ENCODE data around the gene EEF2K.

Gene EEF2K

GRCh38 chr16:22181426-22181825 lies 24.7 kb upstream of the EEF2K start:
- Histone ChIP-seq H3K36me3 (ENCODE audit: control insufficient read depth, insufficient read depth, low read length) (no peaks in the 10 kb centered on the region), H3K27me3 (ENCODE audit: control insufficient read depth, insufficient read depth, low read length) (no peaks in the 10 kb centered on the region), H3K4me3 (ENCODE audit: low read length) (no peak overlapping the region), H3K9ac (ENCODE audit: low read length) (no peak overlapping the region), H3K4me1 (ENCODE audit: control insufficient read depth, insufficient read depth, low read length) (no peaks in the 10 kb centered on the region), H3K9me3 (ENCODE audit: control insufficient read depth, low read length) (no peaks in the 10 kb centered on the region)

DNA sequence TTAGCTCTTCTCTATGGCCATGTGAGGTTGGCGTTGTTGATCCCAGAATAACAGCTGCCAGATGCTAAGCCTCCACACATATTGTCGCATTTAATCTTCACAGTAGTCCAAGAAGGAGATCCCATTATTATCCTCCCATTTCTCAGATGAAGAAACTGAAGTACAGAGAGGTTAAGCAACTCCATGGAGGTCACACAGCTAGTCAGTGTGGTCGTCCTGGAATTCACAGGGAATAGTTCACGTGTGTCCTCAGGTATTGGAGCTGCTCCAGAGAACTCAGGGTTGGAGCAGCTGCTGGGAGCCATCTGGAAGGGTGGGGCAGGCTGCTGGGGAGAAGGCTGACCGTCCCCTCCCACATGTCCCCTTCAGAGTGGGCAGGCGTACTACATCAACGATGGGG lies 24.2 kb upstream of the EEF2K start:
- Histone ChIP-seq H3K4me1 (ENCODE audit: control insufficient read depth, insufficient read depth, low read length) (no peaks in the 10 kb centered on the region), H3K9ac (ENCODE audit: low read length) (no peak overlapping the region), H3K4me3 (ENCODE audit: low read length) (no peak overlapping the region), H3K27me3 (ENCODE audit: control insufficient read depth, insufficient read depth, low read length) (no peaks in the 10 kb centered on the region), H3K9me3 (ENCODE audit: control insufficient read depth, low read length) (no peaks in the 10 kb centered on the region), H3K36me3 (ENCODE audit: control insufficient read depth, insufficient read depth, low read length) (no peaks in the 10 kb centered on the region)

DNA sequence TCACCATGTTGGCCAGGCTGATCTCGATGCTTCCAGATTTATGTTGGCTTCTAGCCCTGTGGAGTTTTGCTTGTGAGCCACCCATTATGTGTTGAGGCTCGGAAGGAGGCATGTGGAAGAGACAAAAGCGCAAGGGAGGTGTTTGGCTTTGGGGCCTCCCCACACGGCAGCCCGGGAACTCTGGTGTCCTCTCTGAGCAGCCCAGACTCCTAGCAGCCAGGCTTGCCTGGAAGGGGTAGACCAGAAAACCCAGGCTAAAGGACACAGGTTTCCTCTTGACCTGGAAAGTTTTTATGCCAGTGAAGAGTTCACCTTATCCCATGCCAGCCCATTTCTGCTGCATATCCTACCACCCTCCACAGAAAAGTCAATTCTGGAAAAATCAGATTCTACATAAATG lies 22.7 kb upstream of the EEF2K start:
- no peaks in the 10 kb centered on the region for H3K27me3 ChIP-seq (ENCODE audit: control insufficient read depth, insufficient read depth, low read length)
- no peak overlapping the region for H3K9ac ChIP-seq (ENCODE audit: low read length)
- no peaks in the 10 kb centered on the region for H3K36me3 ChIP-seq (ENCODE audit: control insufficient read depth, insufficient read depth, low read length)
- no peak overlapping the region for H3K4me3 ChIP-seq (ENCODE audit: low read length)
- no peaks in the 10 kb centered on the region for H3K9me3 ChIP-seq (ENCODE audit: control insufficient read depth, low read length)
- H3K4me1 ChIP-seq (ENCODE audit: control insufficient read depth, insufficient read depth, low read length): peaks cover 3% of the 10 kb centered on the region

- H3K4me1 ChIP-seq (ENCODE audit: control insufficient read depth, insufficient read depth, low read length): peaks cover 10% of the 10 kb centered on the region
- H3K9me3 ChIP-seq (ENCODE audit: control insufficient read depth, low read length): no peaks in the 10 kb centered on the region
- H3K36me3 ChIP-seq (ENCODE audit: control insufficient read depth, insufficient read depth, low read length): no peaks in the 10 kb centered on the region
- no peak overlapping the region for H3K9ac ChIP-seq (ENCODE audit: low read length)
- H3K27me3 ChIP-seq (ENCODE audit: control insufficient read depth, insufficient read depth, low read length): no peaks in the 10 kb centered on the region
- H3K4me3 ChIP-seq (ENCODE audit: low read length): no peak overlapping the region
Measured at GRCh38 chr16:22183901-22184614, 22.0 kb upstream of the EEF2K start.

- no peaks in the 10 kb centered on the region for H3K27me3 ChIP-seq (ENCODE audit: control insufficient read depth, insufficient read depth, low read length)
- peaks cover 15% of the 10 kb centered on the region for H3K4me1 ChIP-seq (ENCODE audit: control insufficient read depth, insufficient read depth, low read length)
- H3K9ac ChIP-seq (ENCODE audit: low read length): no peak overlapping the region
- no peak overlapping the region for H3K4me3 ChIP-seq (ENCODE audit: low read length)
- H3K36me3 ChIP-seq (ENCODE audit: control insufficient read depth, insufficient read depth, low read length): no peaks in the 10 kb centered on the region
- no peaks in the 10 kb centered on the region for H3K9me3 ChIP-seq (ENCODE audit: control insufficient read depth, low read length)
Measured at GRCh38 chr16:22184615-22184968, 21.5 kb upstream of the EEF2K start.

GRCh38 chr16:22186517-22186916 lies 19.6 kb upstream of the EEF2K start:
- Histone ChIP-seq H3K36me3 (ENCODE audit: control insufficient read depth, insufficient read depth, low read length) (no peaks in the 10 kb centered on the region), H3K27me3 (ENCODE audit: control insufficient read depth, insufficient read depth, low read length) (no peaks in the 10 kb centered on the region), H3K4me3 (ENCODE audit: low read length) (no peak overlapping the region), H3K4me1 (ENCODE audit: control insufficient read depth, insufficient read depth, low read length) (peaks cover 19% of the 10 kb centered on the region), H3K9me3 (ENCODE audit: control insufficient read depth, low read length) (no peaks in the 10 kb centered on the region), H3K9ac (ENCODE audit: low read length) (no peak overlapping the region)

GRCh38 chr16:22188267-22188594 lies 17.8 kb upstream of the EEF2K start:
- H3K4me1 ChIP-seq (ENCODE audit: control insufficient read depth, insufficient read depth, low read length): peaks cover 36% of the 10 kb centered on the region
- no peak overlapping the region for H3K4me3 ChIP-seq (ENCODE audit: low read length)
- no peaks in the 10 kb centered on the region for H3K9me3 ChIP-seq (ENCODE audit: control insufficient read depth, low read length)
- H3K27me3 ChIP-seq (ENCODE audit: control insufficient read depth, insufficient read depth, low read length): no peaks in the 10 kb centered on the region
- no peaks in the 10 kb centered on the region for H3K36me3 ChIP-seq (ENCODE audit: control insufficient read depth, insufficient read depth, low read length)
- no peak overlapping the region for H3K9ac ChIP-seq (ENCODE audit: low read length)

DNA sequence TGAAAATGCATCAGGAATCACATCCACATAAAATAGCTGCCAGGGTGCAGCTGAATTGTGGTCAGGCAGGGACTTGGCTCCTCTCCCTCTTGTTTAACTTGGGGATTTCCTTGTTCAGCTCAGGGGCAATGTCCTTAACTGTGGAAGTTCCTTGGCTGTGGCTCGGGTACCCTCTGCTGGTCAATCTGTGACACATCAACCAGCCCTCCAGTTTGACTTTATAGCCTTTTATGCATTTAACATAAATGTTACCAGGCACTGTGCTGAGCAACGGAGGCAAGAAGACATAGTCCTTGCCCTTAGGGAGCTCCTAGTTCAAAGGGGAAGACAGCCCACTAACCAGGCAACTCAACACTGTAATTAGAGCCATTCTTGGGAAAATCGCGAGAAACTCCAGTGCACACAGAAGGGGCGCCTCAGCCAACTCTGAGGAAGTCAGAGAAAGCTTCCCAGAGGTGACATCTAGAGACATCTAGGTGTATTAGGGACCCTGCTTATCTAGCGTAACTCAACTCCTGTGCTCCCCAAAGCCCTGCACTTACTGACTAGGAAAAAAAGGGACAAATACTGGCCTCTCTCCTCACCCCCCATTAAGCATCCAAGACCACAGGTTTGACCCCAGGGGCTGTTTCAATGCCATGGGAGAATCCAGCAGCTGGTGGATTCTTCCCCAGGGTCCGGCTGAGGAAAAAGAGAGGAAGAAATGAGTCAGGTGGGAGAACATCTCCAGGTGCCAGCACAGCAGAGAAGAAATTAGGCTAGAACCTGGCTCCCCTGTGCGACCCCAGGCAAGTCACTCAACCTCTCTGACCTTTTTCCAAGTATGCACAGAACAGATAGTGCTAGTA lies 17.3 kb upstream of the EEF2K start:
- H3K4me3 ChIP-seq (ENCODE audit: low read length): no peak overlapping the region

DNA sequence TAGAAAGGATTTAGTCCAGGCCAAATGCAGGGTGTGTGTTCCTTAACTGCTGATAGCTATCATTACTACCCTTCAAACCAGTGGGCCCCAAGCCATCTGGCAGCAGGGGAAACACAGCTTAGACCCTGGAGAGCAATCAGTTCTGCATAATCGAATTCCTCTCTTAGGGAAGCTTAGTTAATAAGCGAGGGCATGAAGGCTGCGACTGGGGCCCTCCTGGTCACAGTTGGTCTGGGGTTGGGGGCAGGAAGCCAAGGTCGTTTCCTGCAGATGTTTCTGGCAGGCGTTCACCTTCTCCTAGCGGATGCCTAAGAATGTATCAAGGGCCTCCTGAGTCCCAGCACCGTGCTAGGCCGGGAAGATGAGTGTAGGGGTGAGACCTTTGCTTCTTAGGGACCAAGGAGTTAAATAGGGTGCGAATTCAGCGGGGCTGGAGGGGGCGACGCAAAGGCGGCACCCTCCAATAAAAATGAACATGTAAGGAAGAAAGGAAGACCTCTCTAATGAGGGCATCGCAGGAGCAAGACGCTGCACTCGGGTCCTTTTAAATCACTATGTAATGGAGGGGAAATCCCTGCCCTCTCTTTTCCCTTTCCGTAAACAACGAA lies 16.5 kb upstream of the EEF2K start:
- peaks cover 36% of the 10 kb centered on the region for H3K4me1 ChIP-seq (ENCODE audit: control insufficient read depth, insufficient read depth, low read length)
- H3K27me3 ChIP-seq (ENCODE audit: control insufficient read depth, insufficient read depth, low read length): no peaks in the 10 kb centered on the region
- no peaks in the 10 kb centered on the region for H3K36me3 ChIP-seq (ENCODE audit: control insufficient read depth, insufficient read depth, low read length)
- peak overlapping the region; percentile 40 for H3K4me3 ChIP-seq (ENCODE audit: low read length)
- H3K9ac ChIP-seq (ENCODE audit: low read length): peak overlapping the region; percentile 8
- no peaks in the 10 kb centered on the region for H3K9me3 ChIP-seq (ENCODE audit: control insufficient read depth, low read length)

More for the DNA sequence above, 17.3 kb upstream of the EEF2K start:
- H3K9ac ChIP-seq (ENCODE audit: low read length): peak overlapping the region; percentile 45
- no peaks in the 10 kb centered on the region for H3K27me3 ChIP-seq (ENCODE audit: control insufficient read depth, insufficient read depth, low read length)
- no peaks in the 10 kb centered on the region for H3K9me3 ChIP-seq (ENCODE audit: control insufficient read depth, low read length)
- H3K4me1 ChIP-seq (ENCODE audit: control insufficient read depth, insufficient read depth, low read length): peaks cover 36% of the 10 kb centered on the region
- H3K36me3 ChIP-seq (ENCODE audit: control insufficient read depth, insufficient read depth, low read length): no peaks in the 10 kb centered on the region

DNA sequence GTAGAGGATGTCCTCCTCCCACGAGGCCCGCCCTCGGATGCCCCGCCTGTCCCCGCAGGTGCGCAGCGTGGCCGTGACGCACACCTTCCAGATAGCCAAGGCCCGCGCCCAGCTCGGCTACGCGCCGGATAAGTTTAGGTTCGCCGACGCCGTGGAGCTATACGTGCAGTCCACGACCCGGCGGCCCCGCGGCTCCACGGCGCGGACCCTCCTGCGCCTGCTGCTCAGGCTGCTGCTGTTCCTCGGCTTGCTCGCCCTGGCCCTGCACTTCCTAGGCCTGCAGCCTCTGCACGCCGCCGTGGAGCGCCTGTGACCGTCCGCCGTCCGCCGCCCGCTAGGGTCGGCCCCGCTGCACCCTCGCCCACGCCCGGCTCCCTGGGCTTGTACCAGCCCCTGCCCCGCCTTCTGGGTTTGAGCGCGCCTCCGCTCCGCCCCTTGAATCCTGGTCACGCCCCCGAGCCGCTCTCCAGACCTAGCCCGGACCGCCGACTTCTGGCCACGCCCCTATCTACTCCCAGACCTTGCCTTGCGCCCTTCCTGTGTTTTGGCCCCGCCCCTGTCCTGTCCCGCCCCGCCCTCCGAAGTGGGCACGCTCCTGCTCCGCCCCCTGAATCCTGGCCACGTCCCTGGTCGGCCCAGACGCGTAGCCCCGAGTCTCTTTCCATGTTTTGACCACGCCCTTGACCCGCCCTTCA lies 15.8 kb upstream of the EEF2K start:
- Histone ChIP-seq H3K27me3 (ENCODE audit: control insufficient read depth, insufficient read depth, low read length) (no peaks in the 10 kb centered on the region), H3K4me3 (ENCODE audit: low read length) (peak overlapping the region; percentile 40), H3K36me3 (ENCODE audit: control insufficient read depth, insufficient read depth, low read length) (no peaks in the 10 kb centered on the region), H3K4me1 (ENCODE audit: control insufficient read depth, insufficient read depth, low read length) (peaks cover 41% of the 10 kb centered on the region), H3K9me3 (ENCODE audit: control insufficient read depth, low read length) (no peaks in the 10 kb centered on the region), H3K9ac (ENCODE audit: low read length) (peak overlapping the region; percentile 8)

GRCh38 chr16:22190776-22191531 lies 15.1 kb upstream of the EEF2K start:
- Histone ChIP-seq H3K9me3 (ENCODE audit: control insufficient read depth, low read length) (no peaks in the 10 kb centered on the region), H3K4me3 (ENCODE audit: low read length) (peak overlapping the region; percentile 48), H3K9ac (ENCODE audit: low read length) (peak overlapping the region; percentile 81), H3K4me1 (ENCODE audit: control insufficient read depth, insufficient read depth, low read length) (peaks cover 45% of the 10 kb centered on the region), H3K27me3 (ENCODE audit: control insufficient read depth, insufficient read depth, low read length) (no peaks in the 10 kb centered on the region), H3K36me3 (ENCODE audit: control insufficient read depth, insufficient read depth, low read length) (no peaks in the 10 kb centered on the region)

All from mucosa of stomach (tissue), 1 donor.